OCI-M1 (cell line): Measurements from ENCODE around the gene ANAPC2.

Experiments
- DNase-seq: peaks from one replicate; lab custom pipeline; 2025; lab: John Stamatoyannopoulos, UW

The ANAPC2 gene

GRCh38 chr9:137143459-137143858, 44.9 kb downstream of the ANAPC2 start:
- DNase-seq, result no peak

- DNase-seq, result no peak
Observed at GRCh38 chr9:137141976-137142936, 46.1 kb downstream of the ANAPC2 start.

GRCh38 chr9:137141050-137141810, 47.1 kb downstream of the ANAPC2 start:
- DNase-seq, result no peak

GRCh38 chr9:137140151-137141012, 48.0 kb downstream of the ANAPC2 start:
- no peak for DNase-seq

GRCh38 chr9:137139468-137140150, 48.8 kb downstream of the ANAPC2 start:
- DNase-seq, result no peak

GRCh38 chr9:137138722-137139467, 49.5 kb downstream of the ANAPC2 start, which contains the start of gene GRIN1:
GRIN1 (plus strand) TSS chr9:137139154; CDS start chr9:137139487, 333 bp downstream.
- DNase-seq, result no peak

- DNase-seq, result no peak
Observed at GRCh38 chr9:137138058-137138721, 50.2 kb downstream of the ANAPC2 start.

- no peak for DNase-seq
Observed at GRCh38 chr9:137136881-137137607, 51.3 kb downstream of the ANAPC2 start.

- no peak for DNase-seq
Observed at GRCh38 chr9:137136261-137136880, 52.0 kb downstream of the ANAPC2 start.

- peak; percentile 24 for DNase-seq
Observed at GRCh38 chr9:137135154-137135553, 53.2 kb downstream of the ANAPC2 start.

- no peak for DNase-seq
Observed at GRCh38 chr9:137134191-137134590, 54.2 kb downstream of the ANAPC2 start.

- DNase-seq, result no peak
Observed at GRCh38 chr9:137130176-137130755, 58.1 kb downstream of the ANAPC2 start.

- peak; percentile 92 for DNase-seq
Observed at GRCh38 chr9:137129456-137130175, 58.7 kb downstream of the ANAPC2 start.

GRCh38 chr9:137128862-137129455, 59.4 kb downstream of the ANAPC2 start:
- DNase-seq, result peak; percentile 43

- DNase-seq, result peak; percentile 52
Observed at GRCh38 chr9:137128158-137128861, 60.0 kb downstream of the ANAPC2 start.

GRCh38 chr9:137127301-137128157, 60.8 kb downstream of the ANAPC2 start:
- DNase-seq, result peak; percentile 92
